Vagina (tissue), 2 donors: ENCODE results near the gene GPR63. TPM values are rescaled to one million over a fixed set of nuclear protein-coding genes. Genes with fewer than 3 reads are reported as not detected.

Source experiments
- DNase-seq, 2 donors: peaks; one replicate each; pipeline ENCODE4 v3.0.0-alpha.2; 2017; ENCODE audit errors: extremely low spot score in 2 of 2
- H3K27ac ChIP-seq: fragments of 200-600 bp; sonication (generic); one replicate; pipeline ENCODE4 v1.5.1; 2019
- H3K27me3 ChIP-seq: fragments of 200-600 bp; sonication (generic); one replicate; pipeline ENCODE4 v1.5.1; 2019
- H3K36me3 ChIP-seq, 2 donors: fragments of 200-600 bp; sonication (generic); one replicate each; pipeline ENCODE4 v1.5.1; 2017 to 2019
- H3K4me1 ChIP-seq: fragments of 200-600 bp; sonication (generic); one replicate; pipeline ENCODE4 v1.5.1; 2019
- H3K4me3 ChIP-seq, 2 donors: fragments of 200-600 bp; sonication (generic); 1 replicate in 1 of 2; 2 replicates in 1 of 2; pipeline ENCODE4 v1.5.1; 2016 to 2019
- H3K9me3 ChIP-seq: fragments of 200-600 bp; sonication (generic); one replicate; pipeline ENCODE4 v1.5.1; 2019
- CTCF ChIP-seq, 3 experiments: fragments of 450-650 bp in 2 of 3; fragments of 200-600 bp in 1 of 3; sonication (generic) in 1 of 3; IDR thresholded peaks; one replicate each; pipeline ENCODE4 v1.5.1; 2017 to 2019; ENCODE audit warnings: antibody characterized with exemption in 3 of 3, mild to moderate bottlenecking in 2 of 3, moderate library complexity in 2 of 3
- POLR2A ChIP-seq, 2 donors: fragments of 450-650 bp; IDR thresholded peaks; one replicate each; pipeline ENCODE4 v1.6.1; 2017; ENCODE audit warnings: antibody characterized with exemption in 2 of 2, mild to moderate bottlenecking in 2 of 2, moderate library complexity in 2 of 2
- POLR2AphosphoS5 ChIP-seq, 2 donors: sonication (generic); formaldehyde crosslinking; IDR thresholded peaks; one replicate each; pipeline ENCODE4 v1.9.0; 2017; ENCODE audit warnings: antibody characterized with exemption in 2 of 2, mild to moderate bottlenecking in 2 of 2, low read depth in 1 of 2; ENCODE audit not compliant: insufficient read depth in 1 of 2
- intact Hi-C: fragments of 100-400 bp; cut with DNase I; formaldehyde crosslinking; loops from one replicate; pipeline ENCODE4 v1.15.1; 2023
- total RNA-seq: library from RNA; depleted of rRNA; stranded (reverse); fragments of >200 nt; gene quantifications from one replicate; pipeline ENCODE4 v1.2.3, GENCODE V29; 2016

Gene GPR63
- total RNA-seq, 1 donor from 2014 or later: 2.5 TPM

GRCh38 chr6:96844530-96844929 lies 7.3 kb upstream of the GPR63 start:
- intact Hi-C loops: no loop called here
- Histone ChIP-seq H3K27me3 (no peaks in the 10 kb centered on the region), H3K4me3 (no peak overlapping the region)

GRCh38 chr6:96841345-96841744 lies 4.1 kb upstream of the GPR63 start:
- Histone ChIP-seq H3K27me3 (no peaks in the 10 kb centered on the region), H3K27ac (no peak overlapping the region), H3K4me1 (peaks cover 13% of the 10 kb centered on the region), H3K9me3 (no peaks in the 10 kb centered on the region), H3K4me3 (no peak overlapping the region), H3K36me3 (no peaks in the 10 kb centered on the region)
- no peak for DNase-seq
- TF ChIP-seq CTCF (IDR thresholded peaks at IDR 0.05) (no peak), POLR2A (IDR thresholded peaks at IDR 0.05) (no peak), POLR2AphosphoS5 (IDR thresholded peaks at IDR 0.05; ENCODE audit: insufficient read depth in 1 of 2, low read depth in 1 of 2) (no peak)
- intact Hi-C loops: no loop called here

More at GRCh38 chr6:96844530-96844929, 7.3 kb upstream of the GPR63 start:
- no peaks in the 10 kb centered on the region for H3K9me3 ChIP-seq
- no peak for DNase-seq
- H3K4me1 ChIP-seq: no peaks in the 10 kb centered on the region
- no peaks in the 10 kb centered on the region for H3K36me3 ChIP-seq
- H3K27ac ChIP-seq: no peak overlapping the region
- TF ChIP-seq POLR2AphosphoS5 (IDR thresholded peaks at IDR 0.05; ENCODE audit: insufficient read depth in 1 of 2, low read depth in 1 of 2): no peak
- no peak for TF ChIP-seq CTCF (IDR thresholded peaks at IDR 0.05)
- TF ChIP-seq POLR2A (IDR thresholded peaks at IDR 0.05): no peak

GRCh38 chr6:96836631-96837080 lies 621 bp downstream of the GPR63 start:
- H3K36me3 ChIP-seq: no peaks in the 10 kb centered on the region
- H3K27me3 ChIP-seq: no peaks in the 10 kb centered on the region
- DNase-seq: no peak
- H3K9me3 ChIP-seq: no peaks in the 10 kb centered on the region
- TF ChIP-seq POLR2A (IDR thresholded peaks at IDR 0.05) (no peak), CTCF (IDR thresholded peaks at IDR 0.05) (no peak), POLR2AphosphoS5 (IDR thresholded peaks at IDR 0.05; ENCODE audit: insufficient read depth in 1 of 2, low read depth in 1 of 2) (no peak)
- peak overlapping the region; percentile 60 to 70 for H3K4me3 ChIP-seq
- peaks cover 23% of the 10 kb centered on the region for H3K4me1 ChIP-seq
- peak overlapping the region; percentile 47 for H3K27ac ChIP-seq
- intact Hi-C loops: no loop called here

- Histone ChIP-seq H3K27me3 (no peaks in the 10 kb centered on the region), H3K9me3 (no peaks in the 10 kb centered on the region), H3K4me3 (no peak overlapping the region), H3K4me1 (peaks cover 23% of the 10 kb centered on the region), H3K36me3 (no peaks in the 10 kb centered on the region), H3K27ac (no peak overlapping the region)
- DNase-seq: no peak
- intact Hi-C loops: no loop called here
- TF ChIP-seq POLR2AphosphoS5 (IDR thresholded peaks at IDR 0.05; ENCODE audit: insufficient read depth in 1 of 2, low read depth in 1 of 2) (no peak), POLR2A (IDR thresholded peaks at IDR 0.05) (no peak), CTCF (IDR thresholded peaks at IDR 0.05) (no peak)
These were observed 3.2 kb downstream of the GPR63 start for GRCh38 chr6:96834070-96834469.

GRCh38 chr6:96832780-96833179 lies 4.5 kb downstream of the GPR63 start:
- DNase-seq: no peak
- Histone ChIP-seq H3K27ac (no peak overlapping the region), H3K4me3 (no peak overlapping the region), H3K27me3 (no peaks in the 10 kb centered on the region), H3K36me3 (no peaks in the 10 kb centered on the region), H3K4me1 (peaks cover 16% of the 10 kb centered on the region), H3K9me3 (no peaks in the 10 kb centered on the region)
- no peak for TF ChIP-seq CTCF (IDR thresholded peaks at IDR 0.05)
- TF ChIP-seq POLR2A (IDR thresholded peaks at IDR 0.05): no peak
- TF ChIP-seq POLR2AphosphoS5 (IDR thresholded peaks at IDR 0.05; ENCODE audit: insufficient read depth in 1 of 2, low read depth in 1 of 2): no peak
- intact Hi-C loops: no loop called here
